ENCODE data around the gene ANKS1B.

- TF ChIP-seq CTCF (IDR thresholded peaks at IDR 0.05) (no peak), POLR2AphosphoS5 (IDR thresholded peaks at IDR 0.05) (no peak), POLR2A (IDR thresholded peaks at IDR 0.05) (no peak)
Observed at GRCh38 chr12:99309812-99310211, 674.9 kb downstream of the ANKS1B start.
